ENCODE results near the gene AZU1. TPM values are rescaled to one million over a fixed set of nuclear protein-coding genes. Genes with fewer than 3 reads are reported as not detected.

AZU1 gene
- total and polyA plus RNA-seq, 11 donors, result 0.11 to 3.3 (median 0.20) TPM; not detected in 8

- peaks cover 23 to 58% (median 50%) of the 10 kb centered on the region in 12 donors for H3K4me1 ChIP-seq
- H3K36me3 ChIP-seq, result peaks cover 0 to 34% (median 2%) of the 10 kb centered on the region in 9 donors
- ATAC-seq, result peak in 3 of 4 donors; percentile 10 to 31 (median 27)
- 1% methylated on average over 23 to 129 of the region's 129 CpGs for WGBS, 4 donors
- no peaks in the 10 kb centered on the region for H3K27me3 ChIP-seq
- intact Hi-C loops (cut with DNase I), result loop anchor here in 1 of 10 donors (1.0 to 5.0 kb wide), 2 partner anchors 134 to 455 kb away; partner anchors contain the start of gene RNF126
- H3K9me3 ChIP-seq, result no peaks in the 10 kb centered on the region
- TF ChIP-seq POLR2A (IDR thresholded peaks at IDR 0.05) (no peak), CTCF (IDR thresholded peaks at IDR 0.05) (peak in 1 of 12 donors; percentile 11)
- peak overlapping the region; percentile 50 to 100 (median 90) for H3K4me3 ChIP-seq
- H3K27ac ChIP-seq, result peak overlapping the region; percentile 91 to 100 (median 99)
- peak; percentile 93 to 96 (median 94) for DNase-seq
Observed at GRCh38 chr19:797528-798414, 29.9 kb upstream of the AZU1 start.

GRCh38 chr19:798415-799075, 29.1 kb upstream of the AZU1 start:
- Histone ChIP-seq H3K27ac (peak overlapping the region; percentile 91 to 100 (median 99)), H3K9me3 (no peaks in the 10 kb centered on the region), H3K27me3 (no peaks in the 10 kb centered on the region), H3K4me1 (peaks cover 26 to 65% (median 56%) of the 10 kb centered on the region in 12 donors), H3K36me3 (peaks cover 0 to 42% (median 8%) of the 10 kb centered on the region in 9 donors), H3K4me3 (peak overlapping the region; percentile 50 to 100 (median 90))
- 0 to 1% (median 1%) methylated on average over 5 to 44 of the region's 44 CpGs for WGBS, 4 donors
- TF ChIP-seq CTCF (IDR thresholded peaks at IDR 0.05) (no peak), POLR2A (IDR thresholded peaks at IDR 0.05) (no peak)
- intact Hi-C loops (cut with DNase I), result loop anchor here in 1 of 10 donors (5.0 kb wide), 1 partner anchor 454 kb away; no protein-coding TSS in a partner anchor
- DNase-seq (peak in 3 of 5 donors; percentile 23 to 70 (median 30)), ATAC-seq (no peak)

GRCh38 chr19:799076-799881, 28.4 kb upstream of the AZU1 start:
- ATAC-seq (no peak), DNase-seq (peak in 2 of 5 donors; percentile 21 to 31)
- TF ChIP-seq CTCF (IDR thresholded peaks at IDR 0.05) (peak in 3 of 12 donors; percentile 9 to 19 (median 13)), POLR2A (IDR thresholded peaks at IDR 0.05) (no peak)
- H3K36me3 ChIP-seq, result peaks cover 0 to 49% (median 16%) of the 10 kb centered on the region in 9 donors
- H3K9me3 ChIP-seq, result no peaks in the 10 kb centered on the region
- H3K27me3 ChIP-seq, result no peaks in the 10 kb centered on the region
- H3K27ac ChIP-seq, result peak overlapping the region; percentile 91 to 100 (median 99)
- intact Hi-C loops (cut with DNase I), result loop anchor here in 1 of 10 donors (5.0 kb wide), 1 partner anchor 453 kb away; no protein-coding TSS in a partner anchor
- peaks cover 26 to 72% (median 62%) of the 10 kb centered on the region in 12 donors for H3K4me1 ChIP-seq
- H3K4me3 ChIP-seq, result peak overlapping the region; percentile 50 to 100 (median 90)
- 0 to 13% (median 7%) methylated on average over 13 to 28 of the region's 28 CpGs for WGBS, 4 donors

Data from heart left ventricle (tissue), 16 donors.